Measurements from ENCODE around the gene BBOX1.

DNA sequence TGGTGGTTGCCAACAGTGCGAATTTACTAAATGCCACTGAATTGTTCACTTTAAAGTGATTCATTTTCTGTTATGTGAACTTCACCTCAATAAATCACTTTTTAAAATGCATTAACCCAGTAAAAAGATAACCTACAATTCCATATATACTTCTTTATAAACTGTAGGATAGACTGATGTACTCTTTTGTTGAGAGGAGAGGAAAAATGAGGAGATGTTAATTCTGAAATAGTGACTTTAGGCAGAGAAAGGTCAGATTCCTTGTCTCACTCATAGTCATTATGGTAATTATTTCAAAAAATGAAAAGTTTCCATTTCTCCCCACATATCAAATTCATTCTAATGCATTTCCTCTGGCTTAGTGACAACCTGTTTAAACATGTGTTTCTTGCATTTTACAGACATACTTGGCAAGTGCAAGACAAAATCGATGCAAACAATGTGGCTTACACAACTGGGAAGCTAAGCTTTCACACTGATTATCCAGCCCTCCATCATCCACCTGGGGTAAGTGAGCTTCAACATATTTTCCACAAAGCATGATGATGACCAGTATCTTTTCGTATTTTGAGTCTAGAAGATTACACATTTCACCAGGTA lies 74.5 kb downstream of the BBOX1 start:
- TF ChIP-seq TARDBP (IDR thresholded peaks at IDR 0.05) (no peak), SP1 (IDR thresholded peaks at IDR 0.05) (no peak), BHLHE40 (IDR thresholded peaks at IDR 0.05; ENCODE audit: borderline replicate concordance) (no peak), ARNT (IDR thresholded peaks at IDR 0.05) (no peak), SUZ12 (IDR thresholded peaks at IDR 0.05) (no peak), FOXA1 (IDR thresholded peaks at IDR 0.05) (no peak), FOXK2 (IDR thresholded peaks at IDR 0.05) (no peak), FOXM1 (IDR thresholded peaks at IDR 0.05; ENCODE audit: borderline replicate concordance) (no peak), HDGF (IDR thresholded peaks at IDR 0.05; ENCODE audit: borderline replicate concordance) (no peak)
- TF ChIP-seq, protein P1, sequence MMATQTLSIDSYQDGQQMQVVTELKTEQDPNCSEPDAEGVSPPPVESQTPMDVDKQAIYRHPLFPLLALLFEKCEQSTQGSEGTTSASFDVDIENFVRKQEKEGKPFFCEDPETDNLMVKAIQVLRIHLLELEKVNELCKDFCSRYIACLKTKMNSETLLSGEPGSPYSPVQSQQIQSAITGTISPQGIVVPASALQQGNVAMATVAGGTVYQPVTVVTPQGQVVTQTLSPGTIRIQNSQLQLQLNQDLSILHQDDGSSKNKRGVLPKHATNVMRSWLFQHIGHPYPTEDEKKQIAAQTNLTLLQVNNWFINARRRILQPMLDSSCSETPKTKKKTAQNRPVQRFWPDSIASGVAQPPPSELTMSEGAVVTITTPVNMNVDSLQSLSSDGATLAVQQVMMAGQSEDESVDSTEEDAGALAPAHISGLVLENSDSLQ (IDR thresholded peaks at IDR 0.05) = no peak

All from HEK293T (cell line).